ENCODE results near the gene APLNR.

APLNR gene

GRCh38 chr11:57214098-57214417 lies 23.0 kb downstream of the APLNR start:
- Mint-ChIP-seq H3K9me3 (no peaks in the 10 kb centered on the region), H3K27ac (no peak overlapping the region), H3K36me3 (ENCODE audit: low read depth) (no peaks in the 10 kb centered on the region), H3K27me3 (no peaks in the 10 kb centered on the region), H3K4me1 (ENCODE audit: low read depth) (no peaks in the 10 kb centered on the region), H3K4me3 (no peak overlapping the region)

GRCh38 chr11:57213342-57214097 lies 23.5 kb downstream of the APLNR start:
- Mint-ChIP-seq H3K27ac (no peak overlapping the region), H3K4me3 (no peak overlapping the region), H3K4me1 (ENCODE audit: low read depth) (no peaks in the 10 kb centered on the region), H3K36me3 (ENCODE audit: low read depth) (no peaks in the 10 kb centered on the region), H3K9me3 (no peaks in the 10 kb centered on the region), H3K27me3 (no peaks in the 10 kb centered on the region)

DNA sequence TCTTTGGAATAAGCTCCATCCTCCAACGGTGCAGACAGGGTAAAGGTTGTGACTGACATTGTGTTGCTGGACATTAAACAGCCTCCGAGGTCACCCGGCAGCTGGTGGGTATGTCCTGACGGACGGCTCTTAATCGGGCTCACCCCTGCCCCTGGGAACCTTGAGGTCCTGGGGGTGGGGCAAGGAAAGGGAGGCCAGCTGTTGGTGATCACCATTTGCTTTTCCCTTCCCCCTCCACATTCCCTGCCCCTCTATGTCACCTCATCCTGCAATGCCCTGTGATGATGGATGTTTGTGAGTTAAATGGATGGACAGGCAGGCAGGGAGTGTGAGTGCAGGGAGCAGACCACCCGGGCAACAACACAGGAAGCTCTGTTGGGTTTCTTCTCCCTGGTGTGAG lies 26.3 kb downstream of the APLNR start:
- Mint-ChIP-seq H3K4me1 (ENCODE audit: low read depth) (no peaks in the 10 kb centered on the region), H3K36me3 (ENCODE audit: low read depth) (no peaks in the 10 kb centered on the region), H3K27me3 (peaks cover 5% of the 10 kb centered on the region), H3K27ac (no peak overlapping the region), H3K4me3 (no peak overlapping the region), H3K9me3 (no peaks in the 10 kb centered on the region)

GRCh38 chr11:57207168-57207567 lies 29.9 kb downstream of the APLNR start:
- Mint-ChIP-seq H3K4me3 (no peak overlapping the region), H3K36me3 (ENCODE audit: low read depth) (no peaks in the 10 kb centered on the region), H3K27ac (no peak overlapping the region), H3K4me1 (ENCODE audit: low read depth) (no peaks in the 10 kb centered on the region), H3K9me3 (no peaks in the 10 kb centered on the region), H3K27me3 (peaks cover 5% of the 10 kb centered on the region)

DNA sequence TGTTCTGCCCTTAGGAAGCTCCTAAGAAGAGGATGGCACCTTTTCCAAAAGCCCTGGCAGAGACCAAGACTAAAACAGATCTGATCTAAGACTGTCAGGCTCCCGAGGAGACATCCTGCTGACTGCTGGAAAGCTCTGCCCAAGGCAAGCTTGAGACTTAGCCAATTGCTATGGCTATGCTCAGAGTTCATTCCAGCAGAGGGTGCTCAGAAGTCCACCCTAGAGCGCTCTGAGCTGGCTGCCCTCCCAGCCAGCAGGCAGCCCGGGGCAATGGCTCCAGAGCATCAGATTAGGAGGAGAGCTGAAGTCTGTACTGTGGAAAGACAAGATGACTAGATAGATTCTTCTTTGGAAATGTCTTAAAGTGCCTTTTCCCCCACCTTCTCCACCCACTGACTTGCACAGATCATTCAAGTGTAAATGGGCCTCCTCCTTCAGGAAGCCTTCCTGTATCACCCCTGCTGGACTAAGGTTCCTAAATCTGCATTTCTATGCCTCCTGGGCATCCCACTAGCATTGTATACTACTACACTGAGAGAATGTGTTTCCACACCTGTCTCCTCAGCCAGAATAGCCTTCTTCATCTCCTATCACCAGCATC lies 31.9 kb downstream of the APLNR start:
- no peak overlapping the region for H3K4me3 Mint-ChIP-seq
- no peaks in the 10 kb centered on the region for H3K36me3 Mint-ChIP-seq (ENCODE audit: low read depth)
- H3K27me3 Mint-ChIP-seq, result peaks cover 5% of the 10 kb centered on the region
- H3K4me1 Mint-ChIP-seq (ENCODE audit: low read depth), result no peaks in the 10 kb centered on the region
- H3K27ac Mint-ChIP-seq, result no peak overlapping the region
- H3K9me3 Mint-ChIP-seq, result no peaks in the 10 kb centered on the region

DNA sequence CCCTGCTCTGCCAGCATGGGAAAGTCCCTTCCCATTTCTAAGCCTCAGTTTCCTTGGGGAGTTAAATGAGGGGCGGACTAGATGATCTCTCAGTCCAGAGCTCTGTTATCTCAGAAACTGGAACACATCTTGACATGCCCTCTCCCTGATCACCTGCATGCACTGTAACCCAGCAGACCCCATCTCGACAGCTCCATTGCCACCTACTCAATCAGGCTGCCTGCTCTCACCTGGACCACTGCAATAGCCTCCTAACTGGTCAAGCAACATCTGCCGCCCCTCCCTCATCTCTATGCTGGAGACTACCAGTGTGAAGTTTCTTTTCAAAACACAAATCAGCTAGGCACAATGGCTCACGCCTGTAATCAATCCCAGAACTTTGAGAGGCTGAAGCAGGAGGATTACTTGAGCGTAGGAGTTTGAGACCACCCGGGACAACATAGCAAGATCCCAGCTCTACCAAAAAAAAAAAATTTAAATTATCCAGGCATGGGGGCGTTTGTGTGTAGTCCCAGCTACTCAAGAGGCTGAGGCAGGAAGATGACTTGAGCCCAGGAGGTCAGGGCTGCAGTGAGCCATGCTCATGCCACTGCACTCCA lies 33.1 kb downstream of the APLNR start:
- no peaks in the 10 kb centered on the region for H3K36me3 Mint-ChIP-seq (ENCODE audit: low read depth)
- H3K9me3 Mint-ChIP-seq, result no peaks in the 10 kb centered on the region
- no peak overlapping the region for H3K4me3 Mint-ChIP-seq
- H3K27me3 Mint-ChIP-seq, result peaks cover 5% of the 10 kb centered on the region
- H3K27ac Mint-ChIP-seq, result no peak overlapping the region
- no peaks in the 10 kb centered on the region for H3K4me1 Mint-ChIP-seq (ENCODE audit: low read depth)

DNA sequence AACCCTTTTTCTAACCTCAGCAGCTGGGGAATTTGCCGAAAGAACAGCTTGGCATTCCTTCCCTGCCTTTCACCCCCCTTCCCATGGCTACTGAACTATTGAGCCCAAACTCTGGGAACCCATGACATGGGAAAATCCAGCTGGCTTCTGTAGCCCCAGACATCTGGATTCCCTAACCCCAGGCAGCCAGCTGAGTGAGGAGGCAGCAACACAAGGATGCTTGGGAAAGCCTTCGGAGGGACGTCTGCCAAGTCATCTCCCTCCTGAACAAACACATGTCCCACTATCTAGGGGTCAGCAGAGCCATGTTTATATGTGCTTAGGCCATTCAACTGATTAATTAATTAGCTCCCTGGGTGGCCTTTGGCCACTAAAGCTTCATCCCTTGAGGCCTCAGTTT lies 33.7 kb downstream of the APLNR start:
- Mint-ChIP-seq H3K27me3 (peaks cover 5% of the 10 kb centered on the region), H3K4me1 (ENCODE audit: low read depth) (no peaks in the 10 kb centered on the region), H3K9me3 (no peaks in the 10 kb centered on the region), H3K27ac (no peak overlapping the region), H3K4me3 (no peak overlapping the region), H3K36me3 (ENCODE audit: low read depth) (no peaks in the 10 kb centered on the region)

- Mint-ChIP-seq H3K36me3 (ENCODE audit: low read depth) (no peaks in the 10 kb centered on the region), H3K9me3 (no peaks in the 10 kb centered on the region), H3K4me1 (ENCODE audit: low read depth) (no peaks in the 10 kb centered on the region), H3K4me3 (no peak overlapping the region), H3K27ac (no peak overlapping the region), H3K27me3 (peaks cover 5% of the 10 kb centered on the region)
These were observed 34.8 kb downstream of the APLNR start for GRCh38 chr11:57202281-57202680.

GRCh38 chr11:57200917-57201316 lies 36.1 kb downstream of the APLNR start:
- no peaks in the 10 kb centered on the region for H3K27me3 Mint-ChIP-seq
- H3K27ac Mint-ChIP-seq, result no peak overlapping the region
- no peaks in the 10 kb centered on the region for H3K4me1 Mint-ChIP-seq (ENCODE audit: low read depth)
- H3K4me3 Mint-ChIP-seq, result no peak overlapping the region
- no peaks in the 10 kb centered on the region for H3K9me3 Mint-ChIP-seq
- H3K36me3 Mint-ChIP-seq (ENCODE audit: low read depth), result no peaks in the 10 kb centered on the region

GRCh38 chr11:57199330-57199729 lies 37.7 kb downstream of the APLNR start:
- H3K4me3 Mint-ChIP-seq, result no peak overlapping the region
- peaks cover 7% of the 10 kb centered on the region for H3K27me3 Mint-ChIP-seq
- H3K4me1 Mint-ChIP-seq (ENCODE audit: low read depth), result no peaks in the 10 kb centered on the region
- no peaks in the 10 kb centered on the region for H3K36me3 Mint-ChIP-seq (ENCODE audit: low read depth)
- no peak overlapping the region for H3K27ac Mint-ChIP-seq
- no peaks in the 10 kb centered on the region for H3K9me3 Mint-ChIP-seq

DNA sequence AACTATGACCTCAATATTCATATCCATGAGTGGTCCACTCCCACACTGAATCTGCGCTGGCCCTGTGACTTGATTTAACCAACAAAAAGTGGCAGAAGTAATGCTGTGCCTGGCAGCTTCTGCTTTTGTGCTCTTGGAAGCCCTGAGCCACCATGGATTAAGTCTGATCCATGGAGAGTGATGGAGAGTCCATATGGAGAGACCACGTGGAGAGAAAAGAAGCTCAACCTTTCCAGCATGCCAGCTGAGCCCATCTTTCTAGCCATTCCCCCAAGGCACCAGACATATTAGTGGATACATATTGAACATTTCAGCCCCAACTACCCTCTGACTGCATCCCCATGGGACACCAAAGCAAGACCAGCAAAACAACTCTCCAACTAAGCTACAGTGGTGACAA lies 39.3 kb downstream of the APLNR start:
- H3K4me1 Mint-ChIP-seq (ENCODE audit: low read depth), result no peaks in the 10 kb centered on the region
- no peak overlapping the region for H3K27ac Mint-ChIP-seq
- H3K4me3 Mint-ChIP-seq, result no peak overlapping the region
- H3K27me3 Mint-ChIP-seq, result peaks cover 14% of the 10 kb centered on the region
- no peaks in the 10 kb centered on the region for H3K9me3 Mint-ChIP-seq
- no peaks in the 10 kb centered on the region for H3K36me3 Mint-ChIP-seq (ENCODE audit: low read depth)

DNA sequence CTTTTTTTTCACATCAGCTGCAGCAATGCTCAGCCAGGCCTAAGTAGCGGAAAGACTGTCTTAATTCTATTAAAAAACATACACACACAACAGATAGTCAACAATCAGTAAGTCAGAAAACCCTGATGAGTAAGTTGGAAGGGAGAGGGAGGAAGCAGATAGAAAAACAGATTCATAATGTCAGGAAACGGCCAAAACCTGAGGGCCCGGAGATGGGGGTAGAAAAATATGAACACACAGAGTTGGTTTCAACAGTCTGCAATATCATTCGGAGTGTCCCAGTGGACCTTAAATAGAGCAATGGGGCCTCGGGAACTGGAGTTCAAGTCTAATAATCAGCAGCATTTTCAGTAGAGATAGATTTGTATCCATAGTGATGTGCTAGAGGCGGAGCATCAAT lies 40.5 kb downstream of the APLNR start:
- H3K4me1 Mint-ChIP-seq (ENCODE audit: low read depth), result no peaks in the 10 kb centered on the region
- H3K27ac Mint-ChIP-seq, result no peak overlapping the region
- H3K36me3 Mint-ChIP-seq (ENCODE audit: low read depth), result no peaks in the 10 kb centered on the region
- H3K9me3 Mint-ChIP-seq, result no peaks in the 10 kb centered on the region
- H3K4me3 Mint-ChIP-seq, result no peak overlapping the region
- peaks cover 14% of the 10 kb centered on the region for H3K27me3 Mint-ChIP-seq

DNA sequence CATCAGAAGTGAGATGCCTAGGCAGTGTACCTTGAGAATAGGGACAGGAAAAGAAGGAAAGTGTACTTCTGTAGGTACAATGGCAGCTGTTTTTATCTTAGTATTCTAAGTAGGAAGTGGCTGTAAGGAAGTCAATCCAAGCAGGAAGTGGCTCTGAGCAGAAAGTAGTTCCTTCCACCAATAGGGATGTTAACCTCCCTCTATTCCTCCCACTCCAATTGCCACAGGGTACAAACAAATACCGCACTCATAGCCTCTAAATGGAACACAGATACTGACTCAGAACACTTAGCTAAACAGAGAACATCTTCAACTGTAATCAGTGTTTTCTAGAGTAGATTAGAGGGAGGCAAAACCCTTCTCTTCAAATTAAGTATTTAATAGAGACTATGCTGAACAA lies 44.7 kb downstream of the APLNR start:
- Mint-ChIP-seq H3K4me3 (no peak overlapping the region), H3K27ac (no peak overlapping the region), H3K9me3 (no peaks in the 10 kb centered on the region), H3K4me1 (ENCODE audit: low read depth) (no peaks in the 10 kb centered on the region), H3K36me3 (ENCODE audit: low read depth) (no peaks in the 10 kb centered on the region), H3K27me3 (peaks cover 21% of the 10 kb centered on the region)

- Mint-ChIP-seq H3K27ac (no peak overlapping the region), H3K9me3 (no peaks in the 10 kb centered on the region), H3K36me3 (ENCODE audit: low read depth) (no peaks in the 10 kb centered on the region), H3K4me3 (no peak overlapping the region), H3K27me3 (peaks cover 21% of the 10 kb centered on the region), H3K4me1 (ENCODE audit: low read depth) (no peaks in the 10 kb centered on the region)
These were observed 45.5 kb downstream of the APLNR start for GRCh38 chr11:57191311-57192219.

DNA sequence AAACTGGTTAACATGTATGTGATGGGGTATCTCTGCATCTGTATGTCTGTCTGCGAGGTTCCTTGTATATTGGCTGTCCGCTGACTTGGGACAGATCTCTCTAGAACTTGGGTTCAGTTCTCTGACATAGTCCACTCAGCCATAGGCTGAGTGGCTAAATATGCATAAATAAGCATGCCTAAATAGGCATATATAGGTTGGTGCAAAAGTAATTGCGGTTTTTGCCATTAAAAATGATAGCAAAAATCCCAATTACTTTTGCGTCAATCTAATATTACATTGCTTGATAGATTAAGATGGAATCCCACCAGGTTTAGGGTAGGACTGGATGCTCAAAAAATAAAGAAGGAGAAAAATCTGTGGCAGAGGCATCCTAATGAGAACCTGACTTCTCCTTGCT lies 46.5 kb downstream of the APLNR start:
- H3K4me3 Mint-ChIP-seq, result no peak overlapping the region
- no peaks in the 10 kb centered on the region for H3K36me3 Mint-ChIP-seq (ENCODE audit: low read depth)
- H3K27me3 Mint-ChIP-seq, result peaks cover 21% of the 10 kb centered on the region
- no peak overlapping the region for H3K27ac Mint-ChIP-seq
- H3K4me1 Mint-ChIP-seq (ENCODE audit: low read depth), result no peaks in the 10 kb centered on the region
- no peaks in the 10 kb centered on the region for H3K9me3 Mint-ChIP-seq

All from stimulated activated naive CD8-positive, alpha-beta T cell treated with anti-CD3 and anti-CD28 coated beads, Interleukin-15, Interleukin-2, amounts not matched to agents 100 ng/mL and 50 ng/mL, for 24 hours (primary cell).